GM12872 (cell line): ENCODE measurements around the gene IRF1.

ENCODE experiments used
- CTCF ChIP-seq: IDR thresholded peaks from 3 replicates; pipeline ENCODE4 v1.5.1; 2011; ENCODE audit warnings: low read depth, mild to moderate bottlenecking, low read length, moderate library complexity; ENCODE audit not compliant: insufficient read depth

Gene IRF1

GRCh38 chr5:132490484-132491367, at the start of gene IRF1:
Gene IRF1 (minus strand): TSS chr5:132490773. CDS start chr5:132489478, 1,295 bp downstream.
- no peak for TF ChIP-seq CTCF

GRCh38 chr5:132540149-132540548, 49.6 kb upstream of the IRF1 start:
- no peak for TF ChIP-seq CTCF

GRCh38 chr5:132539716-132540115, 49.1 kb upstream of the IRF1 start:
- TF ChIP-seq CTCF: no peak

GRCh38 chr5:132530946-132531345, 40.4 kb upstream of the IRF1 start:
- no peak for TF ChIP-seq CTCF

GRCh38 chr5:132528866-132529634, 38.5 kb upstream of the IRF1 start:
- no peak for TF ChIP-seq CTCF

GRCh38 chr5:132528021-132528420, 37.4 kb upstream of the IRF1 start:
- TF ChIP-seq CTCF: no peak

- no peak; the same call in 2 of the 3 replicates for TF ChIP-seq CTCF
Measured at GRCh38 chr5:132526974-132527564, 36.5 kb upstream of the IRF1 start.
